Neuronal stem cell (in vitro differentiated cells): ENCODE data around the gene APC2.
"Not testable (repeated sequence)": the region's sequence is repeated elsewhere in the genome, so short reads cannot be mapped to it uniquely, and the experiment has no call there.

Experiments used
- DNase-seq: peaks from one replicate; pipeline ENCODE4 v3.0.0-alpha.2; 2013; ENCODE audit warnings: low spot score
- H2AFZ ChIP-seq: one replicate; pipeline ENCODE4 v1.6.1; 2013; ENCODE audit warnings: mild to moderate bottlenecking, low read length, inconsistent platforms
- H2AK5ac ChIP-seq: 2 replicates; pipeline ENCODE4 v1.6.1; 2013; ENCODE audit warnings: low read depth, mild to moderate bottlenecking, inconsistent platforms, low read length, moderate library complexity, mixed read lengths
- H2BK120ac ChIP-seq: 2 replicates; pipeline ENCODE4 v1.6.1; 2013; ENCODE audit warnings: low read depth, mild to moderate bottlenecking, inconsistent platforms, low read length, moderate library complexity, mixed read lengths
- H2BK12ac ChIP-seq: one replicate; pipeline ENCODE4 v1.6.1; 2013; ENCODE audit warnings: low read length, inconsistent platforms
- H2BK15ac ChIP-seq: 2 replicates; pipeline ENCODE4 v1.6.1; 2013; ENCODE audit warnings: mild to moderate bottlenecking, low read length, inconsistent platforms, mixed read lengths
- H2BK5ac ChIP-seq: one replicate; pipeline ENCODE4 v1.6.1; 2013; ENCODE audit warnings: inconsistent platforms, mild to moderate bottlenecking, low read length, moderate library complexity
- H3K14ac ChIP-seq: one replicate; pipeline ENCODE4 v1.6.1; 2013; ENCODE audit warnings: low read length, inconsistent platforms
- H3K18ac ChIP-seq: 2 replicates; pipeline ENCODE4 v1.6.1; 2013; ENCODE audit warnings: low read length, inconsistent platforms
- H3K23ac ChIP-seq: 2 replicates; pipeline ENCODE4 v1.6.1; 2013; ENCODE audit warnings: low read depth, mild to moderate bottlenecking, mixed read lengths, low read length, inconsistent platforms; ENCODE audit not compliant: poor library complexity
- H3K27ac ChIP-seq: replicated peaks from 3 replicates; pipeline ENCODE4 v1.5.1; 2013; ENCODE audit warnings: low read length, inconsistent platforms
- H3K27me3 ChIP-seq, 3 experiments: 2 replicates each; pipeline ENCODE4 v1.6.1; 2013; ENCODE audit warnings: low read length in 3 of 3, mild to moderate bottlenecking in 2 of 3, inconsistent platforms in 1 of 3, low read depth in 1 of 3, mixed read lengths in 1 of 3, moderate library complexity in 1 of 3; ENCODE audit not compliant: control insufficient read depth in 3 of 3, insufficient read depth in 3 of 3
- H3K36me3 ChIP-seq, 2 donors: replicated peaks in 1 of 2; 2 replicates each; pipeline ENCODE4 v1.6.1; 2013; ENCODE audit warnings: low read length in 2 of 2; ENCODE audit not compliant: control insufficient read depth in 2 of 2, insufficient read depth in 2 of 2
- H3K4ac ChIP-seq: 2 replicates; pipeline ENCODE4 v1.6.1; 2013; ENCODE audit warnings: inconsistent platforms, mild to moderate bottlenecking, low read length, moderate library complexity
- H3K4me1 ChIP-seq, 2 donors: 1 replicate in 1 of 2; 2 replicates in 1 of 2; pipeline ENCODE4 v1.6.1; 2013; ENCODE audit warnings: low read length in 2 of 2, low read depth in 1 of 2; ENCODE audit not compliant: control insufficient read depth in 2 of 2, insufficient read depth in 1 of 2
- H3K4me2 ChIP-seq: one replicate; pipeline ENCODE4 v1.6.1; 2013; ENCODE audit warnings: mild to moderate bottlenecking, low read length, inconsistent platforms; ENCODE audit not compliant: insufficient read depth, poor library complexity, severe bottlenecking
- H3K4me3 ChIP-seq, 2 donors: 2 replicates each; pipeline ENCODE4 v1.5.1; 2013; ENCODE audit warnings: low read length in 2 of 2, mild to moderate bottlenecking in 2 of 2, inconsistent platforms in 1 of 2, moderate library complexity in 1 of 2
- H3K79me1 ChIP-seq: one replicate; pipeline ENCODE4 v1.6.1; 2013; ENCODE audit warnings: low read depth, mild to moderate bottlenecking, inconsistent platforms, low read length, moderate library complexity
- H3K9ac ChIP-seq: one replicate; pipeline ENCODE4 v1.6.1; 2013; ENCODE audit warnings: mild to moderate bottlenecking, low read depth, low read length, inconsistent platforms; ENCODE audit not compliant: poor library complexity
- H3K9me3 ChIP-seq, 2 donors: replicated peaks in 1 of 2; 2 replicates each; pipeline versions ENCODE3 to v1.6.1; 2013; ENCODE audit warnings: low read length in 2 of 2, mild to moderate bottlenecking in 2 of 2, inconsistent platforms in 1 of 2, low read depth in 1 of 2, mixed read lengths in 1 of 2, moderate library complexity in 1 of 2; ENCODE audit not compliant: control insufficient read depth in 2 of 2, insufficient read depth in 1 of 2
- H4K8ac ChIP-seq: one replicate; pipeline ENCODE4 v1.6.1; 2013; ENCODE audit warnings: low read depth, mild to moderate bottlenecking, inconsistent platforms, low read length, moderate library complexity
- H4K91ac ChIP-seq: one replicate; pipeline ENCODE4 v1.6.1; 2013; ENCODE audit warnings: low read length, low read depth, mild to moderate bottlenecking, inconsistent platforms; ENCODE audit not compliant: poor library complexity
- WGBS, 2 donors: extraction: QIAGEN DNeasy Blood & Tissue Kit; methylation state at CpG; one replicate each; pipeline ENCODE4 v1.1.7; 2013; ENCODE audit warnings: missing lambda C conversion rate in 2 of 2, mixed read lengths in 1 of 2; ENCODE audit not compliant: insufficient read length in 2 of 2, insufficient replicate concordance in 1 of 2; ENCODE audit errors: extremely low coverage in 2 of 2; 5-methylcytosine and 5-hydroxymethylcytosine counted together

APC2 gene

GRCh38 chr19:1474765-1475351 lies 24.9 kb downstream of the APC2 start:
- H3K9me3 ChIP-seq: no peaks in the 10 kb centered on the region
- no peak for DNase-seq
- no peak overlapping the region for H3K14ac ChIP-seq
- no peak overlapping the region for H3K4ac ChIP-seq
- peaks cover 22% of the 10 kb centered on the region for H3K79me1 ChIP-seq
- no CpG with 5 or more reads among the region's 26 CpGs for WGBS, 2 donors
- no peak overlapping the region for H2BK120ac ChIP-seq
- no peak overlapping the region for H3K18ac ChIP-seq
- no peak overlapping the region for H3K23ac ChIP-seq
- H3K27ac ChIP-seq: no peak overlapping the region
- H3K4me1 ChIP-seq: peaks cover 10 to 17% of the 10 kb centered on the region in 2 donors
- peaks cover 0 to 19% (median 2%) of the 10 kb centered on the region in 3 experiments for H3K27me3 ChIP-seq
- no peak overlapping the region for H2BK5ac ChIP-seq
- no peak overlapping the region for H3K4me3 ChIP-seq
- no peak overlapping the region for H4K8ac ChIP-seq
- no peak overlapping the region for H3K4me2 ChIP-seq
- no peak overlapping the region for H2BK12ac ChIP-seq
- no peak overlapping the region for H2AK5ac ChIP-seq
- H3K9ac ChIP-seq: no peak overlapping the region
- H4K91ac ChIP-seq: no peak overlapping the region
- H3K36me3 ChIP-seq: peaks cover 2 to 38% of the 10 kb centered on the region in 2 donors
- no peak overlapping the region for H2BK15ac ChIP-seq
- no peak overlapping the region for H2AFZ ChIP-seq

GRCh38 chr19:1475751-1476437 lies 26.0 kb downstream of the APC2 start:
- WGBS, 2 donors: no CpG with 5 or more reads among the region's 31 CpGs

GRCh38 chr19:1477056-1477455 lies 27.1 kb downstream of the APC2 start:
- H3K4ac ChIP-seq, H2BK15ac ChIP-seq, H3K23ac ChIP-seq, H2AK5ac ChIP-seq, H3K9me3 ChIP-seq, H2BK120ac ChIP-seq, H3K4me2 ChIP-seq, H3K27ac ChIP-seq, H2BK5ac ChIP-seq, H3K27me3 ChIP-seq, H3K14ac ChIP-seq, H3K18ac ChIP-seq, H3K4me3 ChIP-seq, H2BK12ac ChIP-seq, H2AFZ ChIP-seq, DNase-seq, H3K9ac ChIP-seq, H4K8ac ChIP-seq, H4K91ac ChIP-seq: not testable (repeated sequence)
- Histone ChIP-seq H3K4me1 (peaks cover 2 to 10% of the 10 kb centered on the region in 2 donors), H3K36me3 (peaks cover 2 to 26% of the 10 kb centered on the region in 2 donors), H3K79me1 (peaks cover 21% of the 10 kb centered on the region)
- WGBS, 2 donors: no CpG with 5 or more reads among the region's 9 CpGs

More at GRCh38 chr19:1475751-1476437, 26.0 kb downstream of the APC2 start:
- Histone ChIP-seq H2AK5ac (no peak overlapping the region), H3K79me1 (peaks cover 21% of the 10 kb centered on the region), H3K23ac (no peak overlapping the region), H3K27me3 (peaks cover 0 to 15% (median 0%) of the 10 kb centered on the region in 3 experiments), H3K36me3 (peaks cover 2 to 32% of the 10 kb centered on the region in 2 donors), H3K9ac (peak overlapping the region; percentile 21), H4K8ac (no peak overlapping the region), H2BK15ac (no peak overlapping the region), H3K4me3 (no peak overlapping the region), H3K14ac (no peak overlapping the region), H2BK120ac (no peak overlapping the region), H2BK12ac (no peak overlapping the region), H2AFZ (no peak overlapping the region), H3K4me2 (no peak overlapping the region), H4K91ac (no peak overlapping the region), H3K4me1 (peaks cover 10 to 12% of the 10 kb centered on the region in 2 donors), H3K27ac (no peak overlapping the region), H3K9me3 (no peaks in the 10 kb centered on the region), H2BK5ac (no peak overlapping the region), H3K4ac (no peak overlapping the region), H3K18ac (no peak overlapping the region)
- DNase-seq: no peak

DNA sequence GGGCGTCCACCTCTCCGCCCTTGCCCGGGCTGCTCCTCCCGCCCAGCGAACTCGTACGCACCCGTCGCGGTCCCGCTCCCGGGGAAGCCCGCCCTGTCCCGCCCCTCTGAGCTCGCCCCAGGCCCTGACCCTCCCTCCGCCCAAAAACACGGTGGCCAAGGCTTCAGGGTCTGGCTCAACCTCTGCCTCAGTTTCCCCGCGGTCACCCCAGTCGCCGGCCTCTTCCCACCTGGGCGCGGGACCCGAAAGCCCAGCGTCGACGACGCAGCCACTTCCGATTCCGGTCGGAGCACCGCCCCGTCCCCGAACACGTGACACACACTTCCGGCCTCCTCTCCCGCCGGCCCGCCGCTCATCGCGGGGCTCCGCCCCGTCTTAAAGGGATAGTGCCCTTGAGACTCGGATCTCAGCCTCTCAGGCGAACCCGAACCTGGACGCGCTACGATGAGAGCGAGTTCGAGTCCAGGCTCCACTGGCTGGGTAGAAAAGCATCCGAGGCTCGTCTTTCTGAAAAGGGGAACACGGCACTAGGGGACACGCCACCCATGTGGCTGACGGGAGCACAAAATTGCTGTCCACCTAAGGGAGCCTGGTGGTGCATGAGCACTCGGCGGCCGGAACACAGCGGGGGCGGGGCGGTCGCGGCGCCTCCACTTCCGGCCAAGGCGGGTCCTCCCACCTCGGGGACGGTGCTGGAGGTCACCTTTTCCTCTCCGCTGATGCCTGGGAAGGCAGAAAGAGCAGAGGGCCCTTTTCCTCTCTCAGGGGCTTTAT lies 29.2 kb downstream of the APC2 start, which contains the start of gene C19orf25:
Gene C19orf25 (minus strand): TSS at position 282 of the 774 bp plus-strand sequence. CDS start 312 bp downstream, outside the sequence.
- Histone ChIP-seq H4K8ac (peak within 1 kb of the TSS; percentile 43), H3K18ac (peak within 1 kb of the TSS; percentile 96), H3K4me2 (peak within 1 kb of the TSS; percentile 83), H3K14ac (peak within 1 kb of the TSS; percentile 90), H3K9me3 (no peaks in the 10 kb centered on the region), H3K4ac (peak within 1 kb of the TSS; percentile 37), H3K27ac (peak within 1 kb of the TSS; percentile 89), H3K4me3 (peak within 1 kb of the TSS; percentile 60 to 85), H3K27me3 (no peaks in the 10 kb centered on the region), H3K79me1 (peaks cover 20% of the 10 kb centered on the region), H4K91ac (no peak within 1 kb of the TSS), H2BK5ac (peak within 1 kb of the TSS; percentile 66), H3K9ac (peak within 1 kb of the TSS; percentile 90), H2BK120ac (no peak within 1 kb of the TSS), H3K36me3 (peaks cover 2 to 24% of the 10 kb centered on the region in 2 donors), H2BK12ac (no peak within 1 kb of the TSS), H2BK15ac (peak within 1 kb of the TSS; percentile 79), H3K23ac (peak within 1 kb of the TSS; percentile 92), H2AK5ac (peak within 1 kb of the TSS; percentile 75), H2AFZ (peak within 1 kb of the TSS; percentile 91), H3K4me1 (peaks cover 0 to 9% of the 10 kb centered on the region in 2 donors)
- peak; percentile 90 for DNase-seq
- WGBS, 2 donors: no CpG with 5 or more reads among the region's 71 CpGs
